Right lobe of liver (tissue), 4 donors: Measurements from ENCODE around the gene TRIOBP.

Experiments
- POLR2A ChIP-seq: fragments of 450-650 bp; IDR thresholded peaks from one replicate; pipeline ENCODE4 v1.6.1; 2017; ENCODE audit warnings: antibody characterized with exemption, mild to moderate bottlenecking
- TF ChIP-seq, protein P1 (sequence below), 4 donors: fragments of 200-600 bp in 3 of 4; fragments of 450-650 bp in 1 of 4; IDR thresholded peaks; one replicate each; pipeline versions ENCODE4 v1.5.1 to v1.8.0; 2016 to 2022; ENCODE audit warnings: antibody characterized with exemption in 4 of 4, mild to moderate bottlenecking in 2 of 4
- donor health status: DM: no; HTN: no; CAD: no.
- donor health status: DM: no; HTN: no; CAD: no.
- donor health status: DM: no; HTN: yes; CAD: no.

GRCh38 chr22:37776639-37777005, 79.8 kb downstream of the TRIOBP start:
- TF ChIP-seq, protein P1, sequence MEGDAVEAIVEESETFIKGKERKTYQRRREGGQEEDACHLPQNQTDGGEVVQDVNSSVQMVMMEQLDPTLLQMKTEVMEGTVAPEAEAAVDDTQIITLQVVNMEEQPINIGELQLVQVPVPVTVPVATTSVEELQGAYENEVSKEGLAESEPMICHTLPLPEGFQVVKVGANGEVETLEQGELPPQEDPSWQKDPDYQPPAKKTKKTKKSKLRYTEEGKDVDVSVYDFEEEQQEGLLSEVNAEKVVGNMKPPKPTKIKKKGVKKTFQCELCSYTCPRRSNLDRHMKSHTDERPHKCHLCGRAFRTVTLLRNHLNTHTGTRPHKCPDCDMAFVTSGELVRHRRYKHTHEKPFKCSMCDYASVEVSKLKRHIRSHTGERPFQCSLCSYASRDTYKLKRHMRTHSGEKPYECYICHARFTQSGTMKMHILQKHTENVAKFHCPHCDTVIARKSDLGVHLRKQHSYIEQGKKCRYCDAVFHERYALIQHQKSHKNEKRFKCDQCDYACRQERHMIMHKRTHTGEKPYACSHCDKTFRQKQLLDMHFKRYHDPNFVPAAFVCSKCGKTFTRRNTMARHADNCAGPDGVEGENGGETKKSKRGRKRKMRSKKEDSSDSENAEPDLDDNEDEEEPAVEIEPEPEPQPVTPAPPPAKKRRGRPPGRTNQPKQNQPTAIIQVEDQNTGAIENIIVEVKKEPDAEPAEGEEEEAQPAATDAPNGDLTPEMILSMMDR (IDR thresholded peaks at IDR 0.05), result no peak
- TF ChIP-seq POLR2A, result no peak
